Breast epithelium (tissue), 4 donors: ENCODE results near the gene TMED10. TPM values are rescaled to one million over a fixed set of nuclear protein-coding genes. Genes with fewer than 3 reads are reported as not detected.
A peak's percentile ranks its signal among the peaks of the same experiment; 100 is the strongest.

Experiments
- DNase-seq, 2 donors: peaks; one replicate each; pipeline ENCODE4 v3.0.0-alpha.2; 2019; ENCODE audit warnings: low spot score in 2 of 2
- H3K27ac ChIP-seq, 2 donors: fragments of 200-600 bp; sonication (generic) in 1 of 2; one replicate each; pipeline ENCODE4 v1.5.1; 2016 to 2019; ENCODE audit warnings: mild to moderate bottlenecking in 1 of 2
- H3K27me3 ChIP-seq, 2 donors: fragments of 200-600 bp; sonication (generic) in 1 of 2; one replicate each; pipeline versions ENCODE4 v1.5.1 to v1.6.0; 2017 to 2019; ENCODE audit warnings: control low read depth in 1 of 2, mild to moderate bottlenecking in 1 of 2
- H3K36me3 ChIP-seq: fragments of 200-600 bp; one replicate; pipeline ENCODE4 v1.5.1; 2019
- H3K4me1 ChIP-seq, 2 donors: fragments of 200-600 bp; sonication (generic); one replicate each; pipeline ENCODE4 v1.5.1; 2016 to 2019; ENCODE audit warnings: control low read depth in 1 of 2
- H3K4me3 ChIP-seq, 3 donors: fragments of 200-600 bp; sonication (generic); 1 replicate in 2 of 3; 2 replicates in 1 of 3; pipeline ENCODE4 v1.5.1; 2016 to 2019; ENCODE audit warnings: mild to moderate bottlenecking in 3 of 3, moderate library complexity in 2 of 3
- H3K9me3 ChIP-seq, 2 donors: fragments of 200-600 bp; sonication (generic) in 1 of 2; one replicate each; pipeline ENCODE4 v1.5.1; 2016 to 2019; ENCODE audit warnings: control low read depth in 1 of 2
- CTCF ChIP-seq, 3 donors: fragments of 450-650 bp; IDR thresholded peaks; one replicate each; pipeline ENCODE4 v1.5.1; 2016 to 2017; ENCODE audit warnings: antibody characterized with exemption in 3 of 3, mild to moderate bottlenecking in 3 of 3, moderate library complexity in 3 of 3
- POLR2A ChIP-seq: fragments of 450-650 bp; IDR thresholded peaks from one replicate; pipeline ENCODE4 v1.6.1; 2016; ENCODE audit warnings: antibody characterized with exemption, mild to moderate bottlenecking, moderate library complexity
- POLR2AphosphoS5 ChIP-seq, 3 donors: sonication (generic); formaldehyde crosslinking; IDR thresholded peaks; one replicate each; pipeline ENCODE4 v1.6.1; 2017; ENCODE audit warnings: antibody characterized with exemption in 3 of 3
- intact Hi-C: fragments of 100-400 bp; cut with DNase I; formaldehyde crosslinking; loops from one replicate; pipeline ENCODE4 v1.15.1; 2023; ENCODE audit warnings: low total_unique reads
- total RNA-seq, 3 donors: library from RNA; depleted of rRNA; stranded (reverse); fragments of >200 nt; gene quantifications; one replicate each; pipeline ENCODE4 v1.1.0, GENCODE V29; 2016

The TMED10 gene
- total RNA-seq, 3 donors from 2014 or later: 263 to 443 (median 285) TPM

GRCh38 chr14:75201087-75201486 is 24.7 kb upstream of the TMED10 start:
- Histone ChIP-seq H3K4me1 (no peaks in the 10 kb centered on the region), H3K9me3 (no peaks in the 10 kb centered on the region), H3K27ac (peak overlapping the region; percentile 84 to 87), H3K36me3 (no peaks in the 10 kb centered on the region), H3K27me3 (no peaks in the 10 kb centered on the region), H3K4me3 (no peak overlapping the region)
- intact Hi-C loops: loop anchor here (2.0 kb wide), 1 partner anchor 26 kb away; no protein-coding TSS in a partner anchor
- no peak for DNase-seq
- TF ChIP-seq POLR2A: no peak
- no peak for TF ChIP-seq CTCF (IDR thresholded peaks at IDR 0.05)
- no peak for TF ChIP-seq POLR2AphosphoS5 (IDR thresholded peaks at IDR 0.05)

GRCh38 chr14:75200451-75200850 is 24.0 kb upstream of the TMED10 start:
- Histone ChIP-seq H3K36me3 (no peaks in the 10 kb centered on the region), H3K27ac (peak overlapping the region; percentile 84 to 87), H3K9me3 (no peaks in the 10 kb centered on the region), H3K4me1 (no peaks in the 10 kb centered on the region), H3K4me3 (no peak overlapping the region), H3K27me3 (no peaks in the 10 kb centered on the region)
- DNase-seq: peak; percentile 66 to 76
- intact Hi-C loops: loop anchor here (2.0 kb wide), 1 partner anchor 26 kb away; no protein-coding TSS in a partner anchor
- TF ChIP-seq POLR2AphosphoS5 (IDR thresholded peaks at IDR 0.05) (peak in 2 of 3 donors; percentile 31 to 66), POLR2A (no peak)

- H3K9me3 ChIP-seq: no peaks in the 10 kb centered on the region
- no peaks in the 10 kb centered on the region for H3K36me3 ChIP-seq
- TF ChIP-seq POLR2AphosphoS5 (IDR thresholded peaks at IDR 0.05): no peak
- no peak for TF ChIP-seq POLR2A
- TF ChIP-seq CTCF (IDR thresholded peaks at IDR 0.05): no peak
- DNase-seq: no peak
- H3K4me3 ChIP-seq: no peak overlapping the region
- peak overlapping the region in 1 of 2 donors; percentile 87 for H3K27ac ChIP-seq
- intact Hi-C loops: no loop called here
- H3K4me1 ChIP-seq: no peaks in the 10 kb centered on the region
- no peaks in the 10 kb centered on the region for H3K27me3 ChIP-seq
Observed at GRCh38 chr14:75198291-75198933, 22.0 kb upstream of the TMED10 start.

GRCh38 chr14:75197338-75197737 is 20.9 kb upstream of the TMED10 start:
- Histone ChIP-seq H3K27ac (no peak overlapping the region), H3K4me1 (no peaks in the 10 kb centered on the region), H3K9me3 (no peaks in the 10 kb centered on the region), H3K27me3 (no peaks in the 10 kb centered on the region), H3K36me3 (no peaks in the 10 kb centered on the region), H3K4me3 (no peak overlapping the region)
- DNase-seq: no peak
- intact Hi-C loops: no loop called here
- TF ChIP-seq POLR2A (no peak), POLR2AphosphoS5 (IDR thresholded peaks at IDR 0.05) (no peak), CTCF (IDR thresholded peaks at IDR 0.05) (no peak)

- intact Hi-C loops: no loop called here
- TF ChIP-seq CTCF (IDR thresholded peaks at IDR 0.05) (no peak), POLR2AphosphoS5 (IDR thresholded peaks at IDR 0.05) (no peak), POLR2A (no peak)
- no peaks in the 10 kb centered on the region for H3K36me3 ChIP-seq
- no peaks in the 10 kb centered on the region for H3K9me3 ChIP-seq
- H3K4me3 ChIP-seq: no peak overlapping the region
- no peak for DNase-seq
- no peak overlapping the region for H3K27ac ChIP-seq
- H3K4me1 ChIP-seq: no peaks in the 10 kb centered on the region
- H3K27me3 ChIP-seq: no peaks in the 10 kb centered on the region
Observed at GRCh38 chr14:75196468-75196867, 20.1 kb upstream of the TMED10 start.
